Astrocyte (in vitro differentiated cells and primary cell): Measurements from ENCODE around the gene UNC5C. TPM values are rescaled to one million over a fixed set of nuclear protein-coding genes. Genes with fewer than 3 reads are reported as not detected.

Source experiments
- DNase-seq: peaks from one replicate; pipeline ENCODE4 v3.0.0-alpha.2; 2010; ENCODE audit warnings: low read depth
- FAIRE-seq: peaks from 2 replicates; lab custom pipeline; 2011; peaks lifted over from hg19 to GRCh38; lab: Jason Lieb, UNC
- H2AFZ ChIP-seq: 2 replicates; pipeline ENCODE4 v1.6.0; 2012; ENCODE audit warnings: low read depth, low read length, inconsistent platforms
- H3K27ac ChIP-seq: 2 replicates; pipeline ENCODE4 v1.5.1; 2011; ENCODE audit warnings: low read depth, low read length, inconsistent platforms
- H3K27me3 ChIP-seq: 2 replicates; pipeline ENCODE4 v1.6.0; 2011; ENCODE audit warnings: low read length, inconsistent platforms; ENCODE audit not compliant: insufficient read depth
- H3K36me3 ChIP-seq: 2 replicates; pipeline ENCODE4 v1.5.1; 2011; ENCODE audit warnings: low read length, inconsistent platforms; ENCODE audit not compliant: insufficient read depth
- H3K4me1 ChIP-seq: 2 replicates; pipeline ENCODE4 v1.5.1; 2011; ENCODE audit warnings: low read length, inconsistent platforms; ENCODE audit not compliant: insufficient read depth
- H3K4me2 ChIP-seq: 2 replicates; pipeline ENCODE4 v1.6.0; 2012; ENCODE audit warnings: low read length, inconsistent platforms
- H3K4me3 ChIP-seq: 2 replicates; pipeline ENCODE4 v1.5.1; 2011; ENCODE audit warnings: low read depth, mild to moderate bottlenecking, low read length, inconsistent platforms; ENCODE audit not compliant: insufficient read depth
- H3K79me2 ChIP-seq: 2 replicates; pipeline ENCODE4 v1.6.0; 2012; ENCODE audit warnings: mild to moderate bottlenecking, low read length, inconsistent platforms; ENCODE audit not compliant: insufficient read depth
- H3K9ac ChIP-seq: 2 replicates; pipeline ENCODE4 v1.6.0; 2012; ENCODE audit warnings: mild to moderate bottlenecking, low read length, inconsistent platforms
- H3K9me3 ChIP-seq: 2 replicates; pipeline ENCODE4 v1.5.1; 2012; ENCODE audit warnings: low read depth, mild to moderate bottlenecking, low read length, inconsistent platforms; ENCODE audit not compliant: insufficient read depth
- H4K20me1 ChIP-seq: 2 replicates; pipeline ENCODE4 v1.6.0; 2012; ENCODE audit warnings: low read length, inconsistent platforms; ENCODE audit not compliant: insufficient read depth
- H3K27ac Mint-ChIP-seq: one replicate; pipeline ENCODE4 v1.8.0; 2021; ENCODE audit warnings: mild to moderate bottlenecking, mixed read lengths; ENCODE audit not compliant: unreplicated experiment
- H3K27me3 Mint-ChIP-seq: one replicate; pipeline ENCODE4 v1.8.0; 2021; ENCODE audit warnings: low read depth, mixed read lengths; ENCODE audit not compliant: unreplicated experiment
- H3K36me3 Mint-ChIP-seq: one replicate; pipeline ENCODE4 v1.8.0; 2021; ENCODE audit warnings: low read depth, mixed read lengths; ENCODE audit not compliant: unreplicated experiment
- H3K4me1 Mint-ChIP-seq: one replicate; pipeline ENCODE4 v1.8.0; 2021; ENCODE audit warnings: low read depth, mixed read lengths; ENCODE audit not compliant: unreplicated experiment
- H3K4me3 Mint-ChIP-seq: one replicate; pipeline ENCODE4 v1.8.0; 2021; ENCODE audit warnings: mild to moderate bottlenecking, moderate library complexity, mixed read lengths; ENCODE audit not compliant: unreplicated experiment
- H3K9me3 Mint-ChIP-seq: one replicate; pipeline ENCODE4 v1.8.0; 2021; ENCODE audit warnings: mild to moderate bottlenecking, mixed read lengths; ENCODE audit not compliant: unreplicated experiment
- EZH2 ChIP-seq: IDR thresholded peaks from 2 replicates; pipeline ENCODE4 v1.6.1; 2012; ENCODE audit warnings: mild to moderate bottlenecking, low read length, inconsistent platforms; ENCODE audit not compliant: insufficient read depth
- total RNA-seq: library from RNA; stranded (reverse); gene quantifications from 2 replicates; pipeline ENCODE4 v1.2.1, GENCODE V29; 2021
- TF ChIP-seq, protein P1 (sequence below): IDR thresholded peaks from 2 replicates; pipeline ENCODE4 v1.5.1; 2011; ENCODE audit warnings: low read depth, mild to moderate bottlenecking, inconsistent platforms, low read length, moderate library complexity; ENCODE audit not compliant: insufficient read depth

UNC5C gene
- total RNA-seq, 1 donor from 2014 or later: 3.1 TPM

DNA sequence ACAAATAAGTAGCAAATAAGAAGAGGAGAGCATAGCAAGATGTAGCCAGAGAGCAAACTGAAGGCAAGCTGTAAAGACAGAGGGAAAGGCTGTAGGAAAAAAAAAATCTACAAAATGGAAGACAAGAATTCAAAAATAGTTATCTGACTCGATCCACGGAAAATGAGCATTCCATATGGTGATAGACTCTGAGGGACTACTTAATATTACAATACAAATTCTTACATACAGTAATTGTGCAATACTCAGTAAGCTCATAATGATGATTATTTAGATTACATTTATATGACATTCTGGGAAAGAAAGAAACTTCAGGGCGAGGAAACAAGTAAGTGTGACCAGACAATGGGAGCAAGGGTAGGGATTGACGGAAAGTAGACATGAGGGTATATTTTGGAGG is 102.6 kb downstream of the UNC5C start:
- H3K4me3 ChIP-seq: no peak overlapping the region
- Mint-ChIP-seq H3K4me3 (no peak overlapping the region), H3K27ac (no peak overlapping the region), H3K36me3 (no peaks in the 10 kb centered on the region), H3K9me3 (no peaks in the 10 kb centered on the region), H3K27me3 (no peaks in the 10 kb centered on the region), H3K4me1 (peaks cover 1% of the 10 kb centered on the region)
- no peak for FAIRE-seq
- no peak overlapping the region for H3K4me2 ChIP-seq
- H2AFZ ChIP-seq: no peak overlapping the region
- DNase-seq: no peak
- H3K79me2 ChIP-seq: no peaks in the 10 kb centered on the region
- no peaks in the 10 kb centered on the region for H3K4me1 ChIP-seq
- no peak overlapping the region for H3K27ac ChIP-seq
- H3K9me3 ChIP-seq: no peaks in the 10 kb centered on the region
- H3K9ac ChIP-seq: no peak overlapping the region
- no peak for TF ChIP-seq EZH2
- TF ChIP-seq, protein P1, sequence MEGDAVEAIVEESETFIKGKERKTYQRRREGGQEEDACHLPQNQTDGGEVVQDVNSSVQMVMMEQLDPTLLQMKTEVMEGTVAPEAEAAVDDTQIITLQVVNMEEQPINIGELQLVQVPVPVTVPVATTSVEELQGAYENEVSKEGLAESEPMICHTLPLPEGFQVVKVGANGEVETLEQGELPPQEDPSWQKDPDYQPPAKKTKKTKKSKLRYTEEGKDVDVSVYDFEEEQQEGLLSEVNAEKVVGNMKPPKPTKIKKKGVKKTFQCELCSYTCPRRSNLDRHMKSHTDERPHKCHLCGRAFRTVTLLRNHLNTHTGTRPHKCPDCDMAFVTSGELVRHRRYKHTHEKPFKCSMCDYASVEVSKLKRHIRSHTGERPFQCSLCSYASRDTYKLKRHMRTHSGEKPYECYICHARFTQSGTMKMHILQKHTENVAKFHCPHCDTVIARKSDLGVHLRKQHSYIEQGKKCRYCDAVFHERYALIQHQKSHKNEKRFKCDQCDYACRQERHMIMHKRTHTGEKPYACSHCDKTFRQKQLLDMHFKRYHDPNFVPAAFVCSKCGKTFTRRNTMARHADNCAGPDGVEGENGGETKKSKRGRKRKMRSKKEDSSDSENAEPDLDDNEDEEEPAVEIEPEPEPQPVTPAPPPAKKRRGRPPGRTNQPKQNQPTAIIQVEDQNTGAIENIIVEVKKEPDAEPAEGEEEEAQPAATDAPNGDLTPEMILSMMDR: no peak
- H3K36me3 ChIP-seq: no peaks in the 10 kb centered on the region
- no peaks in the 10 kb centered on the region for H3K27me3 ChIP-seq
- no peaks in the 10 kb centered on the region for H4K20me1 ChIP-seq

DNA sequence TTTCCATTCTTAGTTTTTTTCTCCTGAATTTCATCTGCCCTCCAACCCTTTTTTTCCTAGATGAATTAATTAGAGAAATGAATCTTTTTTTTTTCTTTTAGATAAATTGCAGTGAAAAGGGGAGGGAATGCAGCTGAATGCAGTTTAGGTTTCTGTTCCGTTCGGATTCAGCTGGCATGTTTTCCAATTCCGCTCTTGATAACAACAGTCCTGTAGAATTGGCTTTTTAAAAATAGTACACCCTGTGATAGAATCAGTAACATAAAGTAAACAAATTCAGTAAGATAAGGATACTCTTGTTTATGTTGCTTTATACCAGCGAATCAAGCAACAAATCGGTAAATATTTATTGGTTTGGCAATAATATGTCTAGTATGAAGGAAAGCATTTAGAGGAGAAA is 103.5 kb downstream of the UNC5C start:
- H3K9me3 Mint-ChIP-seq: no peaks in the 10 kb centered on the region
- Histone ChIP-seq H3K79me2 (no peaks in the 10 kb centered on the region), H4K20me1 (no peaks in the 10 kb centered on the region), H3K27ac (no peak overlapping the region), H3K4me1 (no peaks in the 10 kb centered on the region), H3K36me3 (no peaks in the 10 kb centered on the region), H2AFZ (no peak overlapping the region), H3K9ac (no peak overlapping the region), H3K4me3 (no peak overlapping the region), H3K4me2 (no peak overlapping the region), H3K9me3 (no peaks in the 10 kb centered on the region), H3K27me3 (no peaks in the 10 kb centered on the region)
- H3K27ac Mint-ChIP-seq: no peak overlapping the region
- no peaks in the 10 kb centered on the region for H3K36me3 Mint-ChIP-seq
- no peaks in the 10 kb centered on the region for H3K27me3 Mint-ChIP-seq
- TF ChIP-seq, protein P1: no peak
- TF ChIP-seq EZH2: no peak
- FAIRE-seq (no peak), DNase-seq (no peak)
- peaks cover 1% of the 10 kb centered on the region for H3K4me1 Mint-ChIP-seq
- no peak overlapping the region for H3K4me3 Mint-ChIP-seq

DNA sequence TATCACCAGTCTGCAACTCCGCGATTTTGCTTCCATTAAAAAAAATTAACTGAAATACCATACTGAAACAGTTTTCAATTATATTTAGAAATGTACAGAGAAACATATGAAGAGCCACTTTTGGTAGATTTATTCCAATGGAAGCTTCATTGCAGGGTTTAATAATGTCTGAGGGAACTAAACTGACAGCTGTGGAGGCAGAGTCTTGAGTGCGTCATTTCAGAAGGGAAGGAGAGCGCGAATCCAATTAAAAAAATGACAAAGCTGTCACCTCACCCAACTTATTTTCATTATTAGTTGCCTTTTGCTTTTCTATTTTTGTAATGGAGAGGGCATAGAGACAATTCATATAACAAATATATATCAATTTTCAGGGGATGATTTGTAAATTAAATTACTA is 104.0 kb downstream of the UNC5C start:
- H3K27me3 Mint-ChIP-seq: no peaks in the 10 kb centered on the region
- FAIRE-seq: no peak
- no peak overlapping the region for H3K27ac Mint-ChIP-seq

More for the DNA sequence above, 104.0 kb downstream of the UNC5C start:
- Histone ChIP-seq H3K9ac (no peak overlapping the region), H3K4me1 (no peaks in the 10 kb centered on the region), H3K9me3 (no peaks in the 10 kb centered on the region), H4K20me1 (no peaks in the 10 kb centered on the region), H3K36me3 (no peaks in the 10 kb centered on the region), H3K4me3 (no peak overlapping the region), H3K27me3 (no peaks in the 10 kb centered on the region), H3K4me2 (no peak overlapping the region), H2AFZ (no peak overlapping the region), H3K27ac (no peak overlapping the region), H3K79me2 (no peaks in the 10 kb centered on the region)
- no peak for DNase-seq
- TF ChIP-seq, protein P1: no peak
- TF ChIP-seq EZH2: no peak
- no peaks in the 10 kb centered on the region for H3K36me3 Mint-ChIP-seq
- no peak overlapping the region for H3K4me3 Mint-ChIP-seq
- no peaks in the 10 kb centered on the region for H3K9me3 Mint-ChIP-seq
- peaks cover 1% of the 10 kb centered on the region for H3K4me1 Mint-ChIP-seq
